ENCODE data around the gene GPN2.

Gene GPN2

GRCh38 chr1:26831546-26832248, 58.4 kb downstream of the GPN2 start:
- DNase-seq, result no peak

GRCh38 chr1:26831059-26831458, 59.0 kb downstream of the GPN2 start:
- no peak for DNase-seq

- no peak for DNase-seq
These were observed 60.7 kb downstream of the GPN2 start for GRCh38 chr1:26829184-26829911.

- no peak for DNase-seq
These were observed 61.6 kb downstream of the GPN2 start for GRCh38 chr1:26828411-26828991.

- DNase-seq, result no peak
These were observed 62.4 kb downstream of the GPN2 start for GRCh38 chr1:26827663-26828062.

- no peak for DNase-seq
These were observed 62.9 kb downstream of the GPN2 start for GRCh38 chr1:26827106-26827604.

- peak; percentile 56 for DNase-seq
These were observed 63.6 kb downstream of the GPN2 start, which contains the start of gene ZDHHC18 for GRCh38 chr1:26826261-26827105. ZDHHC18 (plus strand) TSS chr1:26826688; CDS start chr1:26826805, 117 bp downstream.
